SIG-M5 (cell line): ENCODE measurements around the gene RPL9.
"Not testable (repeated sequence)": the region's sequence is repeated elsewhere in the genome, so short reads cannot be mapped to it uniquely, and the experiment has no call there.

Experiments used
- DNase-seq: peaks from one replicate; lab custom pipeline; 2025; lab: John Stamatoyannopoulos, UW

The RPL9 gene

GRCh38 chr4:39425297-39425696, 33.4 kb downstream of the RPL9 start:
- not testable (repeated sequence) for DNase-seq

GRCh38 chr4:39422247-39422646, 36.5 kb downstream of the RPL9 start:
- DNase-seq: no peak

GRCh38 chr4:39415678-39416283, 42.9 kb downstream of the RPL9 start:
- no peak for DNase-seq

GRCh38 chr4:39411561-39411960, 47.2 kb downstream of the RPL9 start:
- DNase-seq: not testable (repeated sequence)

- no peak for DNase-seq
These were observed 48.3 kb downstream of the RPL9 start for GRCh38 chr4:39410415-39410814.

GRCh38 chr4:39407584-39407885, 51.2 kb downstream of the RPL9 start:
- DNase-seq: no peak

GRCh38 chr4:39406763-39407583, 51.7 kb downstream of the RPL9 start, which contains the start of gene KLB:
Gene KLB (plus strand): TSS chr4:39406930. CDS start chr4:39406950, 20 bp downstream.
- DNase-seq: no peak
